ENCODE measurements around the gene TEKT5. TPM values are rescaled to one million over a fixed set of nuclear protein-coding genes. Genes with fewer than 3 reads are reported as not detected.
"Not testable (repeated sequence)": the region's sequence is repeated elsewhere in the genome, so short reads cannot be mapped to it uniquely, and the experiment has no call there.

The TEKT5 gene
- total RNA-seq, 1 experiment from 2014 or later: not detected

- H3K9me3 Mint-ChIP-seq (ENCODE audit: unreplicated experiment): no peaks in the 10 kb centered on the region
- H3K4me3 Mint-ChIP-seq (ENCODE audit: unreplicated experiment): no peak overlapping the region
- Histone ChIP-seq H3K27me3 (replicated peaks; ENCODE audit: control insufficient read depth, insufficient read depth, low read length) (no peaks in the 10 kb centered on the region), H3K4me3 (ENCODE audit: low read depth, low read length) (no peak overlapping the region), H3K9me3 (no peaks in the 10 kb centered on the region), H3K4me1 (no peaks in the 10 kb centered on the region), H3K36me3 (ENCODE audit: control insufficient read depth, insufficient read depth, low read length) (no peaks in the 10 kb centered on the region)
- H3K27ac Mint-ChIP-seq (ENCODE audit: unreplicated experiment): no peak overlapping the region
- POLR2A ChIA-PET: no interaction called here
- no peaks in the 10 kb centered on the region for H3K36me3 Mint-ChIP-seq (ENCODE audit: insufficient read depth, unreplicated experiment)
- TF ChIP-seq CTCF (IDR thresholded peaks at IDR 0.05; ENCODE audit: insufficient read depth in 1 of 2, low read depth in 1 of 2, low read length in 1 of 2, severe bottlenecking in 1 of 2, unreplicated experiment in 1 of 2): no peak
- DNase-seq: no peak
- intact Hi-C loops (cut with micrococcal nuclease; ENCODE audit: unreplicated experiment): no loop called here
- H3K27me3 Mint-ChIP-seq (ENCODE audit: insufficient read depth, unreplicated experiment): no peaks in the 10 kb centered on the region
- no TSS peak for BruUV-seq (replicated peaks)
- H3K4me1 Mint-ChIP-seq (ENCODE audit: low read depth, unreplicated experiment): peaks cover 9% of the 10 kb centered on the region
- CTCF ChIA-PET: no interaction called here
Observed at GRCh38 chr16:10679921-10680320, 14.8 kb downstream of the TEKT5 start.

GRCh38 chr16:10679441-10679840, 15.3 kb downstream of the TEKT5 start:
- H3K4me1 ChIP-seq; DNase-seq; BruUV-seq (replicated peaks); POLR2A ChIA-PET; H3K4me3 Mint-ChIP-seq (ENCODE audit: unreplicated experiment); H3K9me3 Mint-ChIP-seq (ENCODE audit: unreplicated experiment); intact Hi-C loops (cut with micrococcal nuclease; ENCODE audit: unreplicated experiment); H3K36me3 ChIP-seq (ENCODE audit: control insufficient read depth, insufficient read depth, low read length); H3K9me3 ChIP-seq; H3K27me3 Mint-ChIP-seq (ENCODE audit: insufficient read depth, unreplicated experiment); H3K36me3 Mint-ChIP-seq (ENCODE audit: insufficient read depth, unreplicated experiment); H3K27ac Mint-ChIP-seq (ENCODE audit: unreplicated experiment); H3K4me1 Mint-ChIP-seq (ENCODE audit: low read depth, unreplicated experiment); CTCF ChIA-PET; H3K4me3 ChIP-seq (ENCODE audit: low read depth, low read length); H3K27me3 ChIP-seq (replicated peaks; ENCODE audit: control insufficient read depth, insufficient read depth, low read length): not testable (repeated sequence)

- H3K36me3 Mint-ChIP-seq (ENCODE audit: insufficient read depth, unreplicated experiment): no peaks in the 10 kb centered on the region
- H3K4me3 ChIP-seq (ENCODE audit: low read depth, low read length): no peak overlapping the region
- CTCF ChIA-PET: no interaction called here
- no peaks in the 10 kb centered on the region for H3K9me3 Mint-ChIP-seq (ENCODE audit: unreplicated experiment)
- H3K4me1 ChIP-seq: no peaks in the 10 kb centered on the region
- no peak overlapping the region for H3K4me3 Mint-ChIP-seq (ENCODE audit: unreplicated experiment)
- BruUV-seq (replicated peaks): no TSS peak
- DNase-seq: no peak
- no peaks in the 10 kb centered on the region for H3K9me3 ChIP-seq
- H3K27me3 Mint-ChIP-seq (ENCODE audit: insufficient read depth, unreplicated experiment): no peaks in the 10 kb centered on the region
- no peak for TF ChIP-seq CTCF (IDR thresholded peaks at IDR 0.05; ENCODE audit: insufficient read depth in 1 of 2, low read depth in 1 of 2, low read length in 1 of 2, severe bottlenecking in 1 of 2, unreplicated experiment in 1 of 2)
- H3K27me3 ChIP-seq (replicated peaks; ENCODE audit: control insufficient read depth, insufficient read depth, low read length): no peaks in the 10 kb centered on the region
- intact Hi-C loops (cut with micrococcal nuclease; ENCODE audit: unreplicated experiment): no loop called here
- H3K4me1 Mint-ChIP-seq (ENCODE audit: low read depth, unreplicated experiment): no peaks in the 10 kb centered on the region
- H3K27ac Mint-ChIP-seq (ENCODE audit: unreplicated experiment): no peak overlapping the region
- POLR2A ChIA-PET: no interaction called here
- no peaks in the 10 kb centered on the region for H3K36me3 ChIP-seq (ENCODE audit: control insufficient read depth, insufficient read depth, low read length)
Observed at GRCh38 chr16:10678655-10679054, 16.1 kb downstream of the TEKT5 start.

GRCh38 chr16:10676284-10676683, 18.4 kb downstream of the TEKT5 start:
- no peak overlapping the region for H3K4me3 ChIP-seq (ENCODE audit: low read depth, low read length)
- intact Hi-C loops (cut with micrococcal nuclease; ENCODE audit: unreplicated experiment): no loop called here
- no peaks in the 10 kb centered on the region for H3K36me3 ChIP-seq (ENCODE audit: control insufficient read depth, insufficient read depth, low read length)
- no peaks in the 10 kb centered on the region for H3K27me3 Mint-ChIP-seq (ENCODE audit: insufficient read depth, unreplicated experiment)
- no peak for DNase-seq
- H3K27me3 ChIP-seq (replicated peaks; ENCODE audit: control insufficient read depth, insufficient read depth, low read length): no peaks in the 10 kb centered on the region
- POLR2A ChIA-PET: no interaction called here
- no peak overlapping the region for H3K4me3 Mint-ChIP-seq (ENCODE audit: unreplicated experiment)
- H3K36me3 Mint-ChIP-seq (ENCODE audit: insufficient read depth, unreplicated experiment): no peaks in the 10 kb centered on the region
- H3K9me3 ChIP-seq: no peaks in the 10 kb centered on the region
- CTCF ChIA-PET: no interaction called here
- H3K9me3 Mint-ChIP-seq (ENCODE audit: unreplicated experiment): no peaks in the 10 kb centered on the region
- no peaks in the 10 kb centered on the region for H3K4me1 ChIP-seq
- no peak for TF ChIP-seq CTCF (IDR thresholded peaks at IDR 0.05; ENCODE audit: insufficient read depth in 1 of 2, low read depth in 1 of 2, low read length in 1 of 2, severe bottlenecking in 1 of 2, unreplicated experiment in 1 of 2)
- H3K4me1 Mint-ChIP-seq (ENCODE audit: low read depth, unreplicated experiment): no peaks in the 10 kb centered on the region
- BruUV-seq (replicated peaks): no TSS peak
- no peak overlapping the region for H3K27ac Mint-ChIP-seq (ENCODE audit: unreplicated experiment)

All from Caco-2 (cell line).